ENCODE measurements around the gene IFT172.
"Not testable (repeated sequence)": the region's sequence is repeated elsewhere in the genome, so short reads cannot be mapped to it uniquely, and the experiment has no call there.

Gene IFT172

GRCh38 chr2:27489498-27490397 is at the start of gene IFT172:
Gene IFT172 (minus strand): TSS chr2:27489743. CDS start chr2:27489653, 90 bp downstream.
- no CpG with 5 or more reads among the region's 43 CpGs for WGBS (ENCODE audit: insufficient coverage, insufficient read length)
- Histone ChIP-seq H3K27me3 (ENCODE audit: control insufficient read depth, insufficient read depth, low read length) (no peaks in the 10 kb centered on the region; the same call in 1 of the 2 replicates), H3K4me1 (ENCODE audit: control insufficient read depth, insufficient read depth, low read length) (peaks cover 2% of the 10 kb centered on the region; the same call in 1 of the 2 replicates), H3K4me3 (ENCODE audit: low read length) (peak within 1 kb of the TSS; percentile 65; the same call in 1 of the 2 replicates), H3K27ac (ENCODE audit: low read length) (no peak within 1 kb of the TSS), H3K36me3 (ENCODE audit: control insufficient read depth, insufficient read depth, low read length) (no peaks in the 10 kb centered on the region), H3K9me3 (ENCODE audit: control insufficient read depth, insufficient read depth, low read length) (no peaks in the 10 kb centered on the region)
- DNase-seq (ENCODE audit: low read depth, low spot score): peak; percentile 100

GRCh38 chr2:27538839-27539450 is 49.4 kb upstream of the IFT172 start:
- not testable (repeated sequence) for H3K4me3 ChIP-seq (ENCODE audit: low read length); H3K4me1 ChIP-seq (ENCODE audit: control insufficient read depth, insufficient read depth, low read length); H3K27ac ChIP-seq (ENCODE audit: low read length); H3K27me3 ChIP-seq (ENCODE audit: control insufficient read depth, insufficient read depth, low read length); H3K36me3 ChIP-seq (ENCODE audit: control insufficient read depth, insufficient read depth, low read length); DNase-seq (ENCODE audit: low read depth, low spot score); H3K9me3 ChIP-seq (ENCODE audit: control insufficient read depth, insufficient read depth, low read length)
- WGBS (ENCODE audit: insufficient coverage, insufficient read length): no CpG with 5 or more reads among the region's 6 CpGs

GRCh38 chr2:27537287-27537686 is 47.7 kb upstream of the IFT172 start:
- no peak overlapping the region for H3K27ac ChIP-seq (ENCODE audit: low read length)
- H3K36me3 ChIP-seq (ENCODE audit: control insufficient read depth, insufficient read depth, low read length): no peaks in the 10 kb centered on the region
- no peaks in the 10 kb centered on the region for H3K9me3 ChIP-seq (ENCODE audit: control insufficient read depth, insufficient read depth, low read length)
- H3K4me1 ChIP-seq (ENCODE audit: control insufficient read depth, insufficient read depth, low read length): no peaks in the 10 kb centered on the region
- no CpG with 5 or more reads among the region's 4 CpGs for WGBS (ENCODE audit: insufficient coverage, insufficient read length)
- no peak overlapping the region for H3K4me3 ChIP-seq (ENCODE audit: low read length)
- no peak for DNase-seq (ENCODE audit: low read depth, low spot score)
- no peaks in the 10 kb centered on the region for H3K27me3 ChIP-seq (ENCODE audit: control insufficient read depth, insufficient read depth, low read length)

GRCh38 chr2:27531983-27532382 is 42.4 kb upstream of the IFT172 start:
- Histone ChIP-seq H3K4me3 (ENCODE audit: low read length) (no peak overlapping the region), H3K27ac (ENCODE audit: low read length) (no peak overlapping the region), H3K4me1 (ENCODE audit: control insufficient read depth, insufficient read depth, low read length) (no peaks in the 10 kb centered on the region), H3K27me3 (ENCODE audit: control insufficient read depth, insufficient read depth, low read length) (no peaks in the 10 kb centered on the region), H3K36me3 (ENCODE audit: control insufficient read depth, insufficient read depth, low read length) (no peaks in the 10 kb centered on the region), H3K9me3 (ENCODE audit: control insufficient read depth, insufficient read depth, low read length) (no peaks in the 10 kb centered on the region)
- no peak for DNase-seq (ENCODE audit: low read depth, low spot score)
- no CpG with 5 or more reads among the region's 2 CpGs for WGBS (ENCODE audit: insufficient coverage, insufficient read length)

- no peaks in the 10 kb centered on the region for H3K36me3 ChIP-seq (ENCODE audit: control insufficient read depth, insufficient read depth, low read length)
- no peak overlapping the region for H3K27ac ChIP-seq (ENCODE audit: low read length)
- H3K4me3 ChIP-seq (ENCODE audit: low read length): no peak overlapping the region
- no peak for DNase-seq (ENCODE audit: low read depth, low spot score)
- WGBS (ENCODE audit: insufficient coverage, insufficient read length): no CpG with 5 or more reads among the region's 3 CpGs
- no peaks in the 10 kb centered on the region for H3K9me3 ChIP-seq (ENCODE audit: control insufficient read depth, insufficient read depth, low read length)
- H3K27me3 ChIP-seq (ENCODE audit: control insufficient read depth, insufficient read depth, low read length): no peaks in the 10 kb centered on the region
- H3K4me1 ChIP-seq (ENCODE audit: control insufficient read depth, insufficient read depth, low read length): no peaks in the 10 kb centered on the region
These were observed 37.6 kb upstream of the IFT172 start for GRCh38 chr2:27527182-27527581.

GRCh38 chr2:27522400-27522945 is 32.9 kb upstream of the IFT172 start:
- no peaks in the 10 kb centered on the region for H3K36me3 ChIP-seq (ENCODE audit: control insufficient read depth, insufficient read depth, low read length)
- no peak overlapping the region for H3K27ac ChIP-seq (ENCODE audit: low read length)
- no CpG with 5 or more reads among the region's 7 CpGs for WGBS (ENCODE audit: insufficient coverage, insufficient read length)
- H3K4me3 ChIP-seq (ENCODE audit: low read length): no peak overlapping the region
- H3K4me1 ChIP-seq (ENCODE audit: control insufficient read depth, insufficient read depth, low read length): peaks cover 1% of the 10 kb centered on the region; the same call in 1 of the 2 replicates
- no peak for DNase-seq (ENCODE audit: low read depth, low spot score)
- no peaks in the 10 kb centered on the region for H3K9me3 ChIP-seq (ENCODE audit: control insufficient read depth, insufficient read depth, low read length)
- no peaks in the 10 kb centered on the region for H3K27me3 ChIP-seq (ENCODE audit: control insufficient read depth, insufficient read depth, low read length)

- H3K27me3 ChIP-seq (ENCODE audit: control insufficient read depth, insufficient read depth, low read length): no peaks in the 10 kb centered on the region
- H3K4me3 ChIP-seq (ENCODE audit: low read length): no peak overlapping the region
- peaks cover 1% of the 10 kb centered on the region; the same call in 1 of the 2 replicates for H3K4me1 ChIP-seq (ENCODE audit: control insufficient read depth, insufficient read depth, low read length)
- DNase-seq (ENCODE audit: low read depth, low spot score): no peak
- H3K9me3 ChIP-seq (ENCODE audit: control insufficient read depth, insufficient read depth, low read length): no peaks in the 10 kb centered on the region
- no peak overlapping the region for H3K27ac ChIP-seq (ENCODE audit: low read length)
- WGBS (ENCODE audit: insufficient coverage, insufficient read length): no CpG with 5 or more reads among the region's 2 CpGs
- H3K36me3 ChIP-seq (ENCODE audit: control insufficient read depth, insufficient read depth, low read length): no peaks in the 10 kb centered on the region
These were observed 30.8 kb upstream of the IFT172 start for GRCh38 chr2:27520316-27520715.

- H3K4me3 ChIP-seq (ENCODE audit: low read length): no peak overlapping the region
- H3K27me3 ChIP-seq (ENCODE audit: control insufficient read depth, insufficient read depth, low read length): no peaks in the 10 kb centered on the region
- no peaks in the 10 kb centered on the region for H3K36me3 ChIP-seq (ENCODE audit: control insufficient read depth, insufficient read depth, low read length)
- H3K4me1 ChIP-seq (ENCODE audit: control insufficient read depth, insufficient read depth, low read length): peaks cover 1% of the 10 kb centered on the region; the same call in 1 of the 2 replicates
- no peak overlapping the region for H3K27ac ChIP-seq (ENCODE audit: low read length)
- no peak for DNase-seq (ENCODE audit: low read depth, low spot score)
- no peaks in the 10 kb centered on the region for H3K9me3 ChIP-seq (ENCODE audit: control insufficient read depth, insufficient read depth, low read length)
- no CpG with 5 or more reads among the region's 4 CpGs for whole genome bisulfite sequencing (ENCODE audit: insufficient coverage, insufficient read length)
These were observed 29.2 kb upstream of the IFT172 start for GRCh38 chr2:27518782-27519113.

- no peak for DNase-seq (ENCODE audit: low read depth, low spot score)
- H3K27me3 ChIP-seq (ENCODE audit: control insufficient read depth, insufficient read depth, low read length): no peaks in the 10 kb centered on the region
- no peak overlapping the region for H3K27ac ChIP-seq (ENCODE audit: low read length)
- no peak overlapping the region for H3K4me3 ChIP-seq (ENCODE audit: low read length)
- peaks cover 1% of the 10 kb centered on the region; the same call in 1 of the 2 replicates for H3K4me1 ChIP-seq (ENCODE audit: control insufficient read depth, insufficient read depth, low read length)
- no peaks in the 10 kb centered on the region for H3K9me3 ChIP-seq (ENCODE audit: control insufficient read depth, insufficient read depth, low read length)
- WGBS (ENCODE audit: insufficient coverage, insufficient read length): no CpG with 5 or more reads among the region's 5 CpGs
- H3K36me3 ChIP-seq (ENCODE audit: control insufficient read depth, insufficient read depth, low read length): no peaks in the 10 kb centered on the region
These were observed 28.7 kb upstream of the IFT172 start for GRCh38 chr2:27518113-27518781.

GRCh38 chr2:27509326-27509725 is 19.8 kb upstream of the IFT172 start:
- Histone ChIP-seq H3K4me3 (ENCODE audit: low read length) (no peak overlapping the region), H3K36me3 (ENCODE audit: control insufficient read depth, insufficient read depth, low read length) (no peaks in the 10 kb centered on the region), H3K9me3 (ENCODE audit: control insufficient read depth, insufficient read depth, low read length) (no peaks in the 10 kb centered on the region), H3K27ac (ENCODE audit: low read length) (no peak overlapping the region), H3K27me3 (ENCODE audit: control insufficient read depth, insufficient read depth, low read length) (no peaks in the 10 kb centered on the region), H3K4me1 (ENCODE audit: control insufficient read depth, insufficient read depth, low read length) (no peaks in the 10 kb centered on the region)
- WGBS (ENCODE audit: insufficient coverage, insufficient read length): no CpG with 5 or more reads among the region's 6 CpGs
- no peak for DNase-seq (ENCODE audit: low read depth, low spot score)

Measured in iPS DF 6.9 (cell line).